GM12878 (cell line): ENCODE measurements around the gene AMELX. TPM values are rescaled to one million over a fixed set of nuclear protein-coding genes. Genes with fewer than 3 reads are reported as not detected.

Experiments used
- ATAC-seq: fragments of 200-7000 bp; cut with Tn5 transposase; 3 replicates; pipeline ENCODE4 v1.9.1; 2020; ENCODE audit warnings: mild to moderate bottlenecking, moderate library complexity
- BruUV-seq: library from RNA; stranded (reverse); fragments of 400-500 nt; replicated peaks from 2 replicates; lab custom pipeline; 2021; lab: Mats Ljungman, UMichigan
- CTCF ChIA-PET: fragments of 300-600 bp; sonication (Branson Sonifier 250); formaldehyde crosslinking; extraction: SDS; loops from one replicate; lab custom pipeline; 2021; ENCODE audit warnings: inconsistent platforms; lab: Yijun Ruan, JAX
- POLR2A ChIA-PET: fragments of 350-600 bp; formaldehyde crosslinking; extraction: SDS; loops from one replicate; lab custom pipeline; 2021; ENCODE audit warnings: inconsistent platforms; lab: Charles Lee
- RAD21 ChIA-PET: fragments of 300-600 bp; sonication (Branson Sonifier 250); formaldehyde crosslinking; loops from one replicate; lab custom pipeline; 2023; ENCODE audit warnings: antibody characterized with exemption; ENCODE audit not compliant: unreplicated experiment; lab: Charles Lee
- SMC1A ChIA-PET: fragments of 300-600 bp; sonication (Branson Sonifier 250); formaldehyde crosslinking; loops from one replicate; lab custom pipeline; 2023; ENCODE audit not compliant: unreplicated experiment, uncharacterized antibody; lab: Charles Lee
- DNase-seq: peaks from one replicate; pipeline ENCODE4 v3.0.0-alpha.2; 2011; ENCODE audit warnings: low read depth, low spot score
- FAIRE-seq: peaks from 3 replicates; lab custom pipeline; 2011; peaks lifted over from hg19 to GRCh38; lab: Jason Lieb, UNC
- H2AFZ ChIP-seq: 2 replicates; pipeline ENCODE4 v1.6.0; 2011; ENCODE audit warnings: low read depth, low read length, control low read depth; ENCODE audit not compliant: control insufficient read depth
- H3K27ac ChIP-seq: 2 replicates; pipeline ENCODE4 v1.5.1; 2011; ENCODE audit warnings: control low read depth; ENCODE audit not compliant: control insufficient read depth, insufficient read depth
- H3K27me3 ChIP-seq, 2 experiments: replicated peaks in 1 of 2; 2 replicates each; pipeline versions ENCODE4 v1.6.0 to v1.6.1; 2011; ENCODE audit warnings: low read length in 1 of 2; ENCODE audit not compliant: control insufficient read depth in 2 of 2, insufficient read depth in 2 of 2
- H3K36me3 ChIP-seq, 2 experiments: 2 replicates each; pipeline ENCODE4 v1.5.1; 2011; ENCODE audit warnings: low read length in 1 of 2; ENCODE audit not compliant: control insufficient read depth in 2 of 2, insufficient read depth in 2 of 2
- H3K4me1 ChIP-seq: 2 replicates; pipeline ENCODE4 v1.6.1; 2011; ENCODE audit warnings: mild to moderate bottlenecking, low read length, moderate library complexity, mixed read lengths; ENCODE audit not compliant: control insufficient read depth, insufficient read depth
- H3K4me2 ChIP-seq: 2 replicates; pipeline ENCODE4 v1.6.0; 2011; ENCODE audit warnings: control low read depth; ENCODE audit not compliant: control insufficient read depth, insufficient read depth
- H3K4me3 ChIP-seq: fragments of 200-600 bp; sonication (generic); 2 replicates; pipeline ENCODE4 v1.5.1; 2016
- H3K79me2 ChIP-seq: 2 replicates; pipeline ENCODE4 v1.6.0; 2011; ENCODE audit warnings: low read length; ENCODE audit not compliant: control insufficient read depth, insufficient read depth
- H3K9ac ChIP-seq: 2 replicates; pipeline ENCODE4 v1.8.0; 2011; ENCODE audit warnings: low read length, control low read depth, mixed read lengths; ENCODE audit not compliant: control insufficient read depth, insufficient read depth
- H3K9me3 ChIP-seq: replicated peaks from 3 replicates; pipeline ENCODE4 v1.5.1; 2011; ENCODE audit warnings: mild to moderate bottlenecking, low read length; ENCODE audit not compliant: control insufficient read depth, insufficient read depth
- H4K20me1 ChIP-seq: 2 replicates; pipeline ENCODE4 v1.6.0; 2011; ENCODE audit not compliant: control insufficient read depth, insufficient read depth
- CEBPB ChIP-seq, 2 experiments: fragments of 150-350 bp in 1 of 2; IDR thresholded peaks; 2 replicates each; pipeline ENCODE4 v1.6.1; 2012 to 2014; ENCODE audit warnings: low read depth in 2 of 2, low read length in 2 of 2, borderline replicate concordance in 1 of 2, inconsistent platforms in 1 of 2
- CHD2 ChIP-seq: IDR thresholded peaks from 2 replicates; pipeline ENCODE4 v1.6.1; 2011; ENCODE audit warnings: low read depth, low read length, improper control_type of control experiment, borderline replicate concordance
- EP300 ChIP-seq, 2 experiments: fragments of 150-350 bp in 1 of 2; IDR thresholded peaks; 2 replicates each; pipeline ENCODE4 v1.6.1; 2011 to 2012; ENCODE audit warnings: low read depth in 2 of 2, low read length in 2 of 2, borderline replicate concordance in 1 of 2, improper control_type of control experiment in 1 of 2, inconsistent platforms in 1 of 2; ENCODE audit not compliant: control insufficient read depth in 1 of 2
- ETV6 ChIP-seq, 2 experiments: fragments of 450-650 bp in 1 of 2; IDR thresholded peaks in 1 of 2; conservative IDR thresholded peaks in 1 of 2; 2 replicates each; pipeline ENCODE4 v1.6.1; 2014; ENCODE audit warnings: antibody characterized with exemption in 1 of 2, borderline replicate concordance in 1 of 2, low read depth in 1 of 2, mild to moderate bottlenecking in 1 of 2, moderate library complexity in 1 of 2
- IKZF1 ChIP-seq: fragments of 450-650 bp; conservative IDR thresholded peaks from 2 replicates; pipeline ENCODE4 v1.6.1; 2017; ENCODE audit warnings: antibody characterized with exemption, mild to moderate bottlenecking
- IRF4 ChIP-seq: IDR thresholded peaks from 2 replicates; pipeline ENCODE4 v1.6.1; 2011; ENCODE audit warnings: low read depth, low read length
- LARP7 ChIP-seq: fragments of 450-650 bp; IDR thresholded peaks from 2 replicates; pipeline ENCODE4 v1.6.1; 2017; ENCODE audit warnings: mild to moderate bottlenecking
- MTA2 ChIP-seq: fragments of 450-650 bp; IDR thresholded peaks from 2 replicates; pipeline ENCODE4 v1.6.1; 2016; ENCODE audit warnings: low read depth, mild to moderate bottlenecking, moderate library complexity
- MXI1 ChIP-seq: fragments of 150-350 bp; IDR thresholded peaks from 2 replicates; pipeline ENCODE4 v1.6.1; 2011; ENCODE audit warnings: low read depth, mild to moderate bottlenecking, inconsistent platforms, low read length, improper control_type of control experiment
- NR2C2 ChIP-seq: IDR thresholded peaks from 2 replicates; pipeline ENCODE4 v1.6.1; 2011; ENCODE audit warnings: borderline replicate concordance, low read depth; ENCODE audit not compliant: control insufficient read depth, insufficient read length
- PKNOX1 ChIP-seq: fragments of 450-650 bp; IDR thresholded peaks from 2 replicates; pipeline ENCODE4 v1.6.1; 2016; ENCODE audit warnings: mild to moderate bottlenecking
- SIN3A ChIP-seq: IDR thresholded peaks from 2 replicates; pipeline ENCODE4 v1.6.1; 2012; ENCODE audit warnings: low read depth, low read length, improper control_type of control experiment
- SMAD1 ChIP-seq: fragments of 450-650 bp; IDR thresholded peaks from 2 replicates; pipeline ENCODE4 v1.6.1; 2018; ENCODE audit warnings: mild to moderate bottlenecking, low read depth; ENCODE audit not compliant: partially characterized antibody
- SREBF2 ChIP-seq: IDR thresholded peaks from 2 replicates; pipeline ENCODE4 v1.6.1; 2012; ENCODE audit warnings: mild to moderate bottlenecking, low read length
- STAT1 ChIP-seq: fragments of 450-650 bp; conservative IDR thresholded peaks from 2 replicates; pipeline ENCODE4 v1.6.1; 2014; ENCODE audit warnings: antibody characterized with exemption, mild to moderate bottlenecking
- STAT3 ChIP-seq: IDR thresholded peaks from 2 replicates; pipeline ENCODE4 v1.6.1; 2011; ENCODE audit warnings: low read depth, low read length, improper control_type of control experiment
- WGBS: methylation state at CpG from one replicate; pipeline ENCODE4 v1.1.6; 2016; ENCODE audit warnings: low lambda C conversion rate; ENCODE audit not compliant: insufficient replicate concordance, insufficient coverage; ENCODE audit errors: missing lambda C conversion rate; 5-methylcytosine and 5-hydroxymethylcytosine counted together
- in situ Hi-C: fragments of 300-500 bp; cut with MboI; formaldehyde crosslinking; loops from 9 replicates; pipeline ENCODE4 v1.14.3; 2018; ENCODE audit warnings: mixed read lengths
- intact Hi-C: fragments of 100-400 bp; cut with micrococcal nuclease; formaldehyde crosslinking; loops from one replicate; pipeline ENCODE4 v1.14.2; 2022; ENCODE audit not compliant: unreplicated experiment
- polyA plus RNA-seq, 11 experiments: library from polyadenylated mRNA; depleted of rRNA in 4 of 11; unstranded in 6 of 11; stranded (reverse) in 5 of 11; fragments of >200 nt; fragmentation: Nextera tagmentation in 4 of 11; fragmentation: Illumina TruSeq in 1 of 11; extraction: Ambion mirVana in 4 of 11; extraction: Trizol in 1 of 11; gene quantifications; 1 replicate in 1 of 11; 2 replicates in 10 of 11; pipeline versions ENCODE4 v1.2.1 to v1.2.3, GENCODE V29; 2011 to 2016; ENCODE audit warnings: inconsistent platforms in 2 of 11, missing spikeins in 2 of 11, low read depth in 1 of 11
- total RNA-seq, 4 experiments: library from RNA; depleted of rRNA in 3 of 4; stranded (reverse); fragments of >200 nt in 3 of 4; fragmentation: Illumina TruSeq in 1 of 4; extraction: Trizol in 1 of 4; gene quantifications; 2 replicates each; pipeline versions ENCODE4 v1.2.1 to v1.2.3, GENCODE V29; 2013 to 2021

The AMELX gene
- total and polyA plus RNA-seq, 10 of the 15 experiments (the other 5 are each of a cell fraction or from before 2014, with no cell fraction given) = not detected

- TF ChIP-seq MTA2 (no peak), CEBPB (IDR thresholded peaks at IDR 0.05; ENCODE audit: borderline replicate concordance in 1 of 2, low read depth in 2 of 2, low read length in 2 of 2) (no peak), NR2C2 (no peak), IKZF1 (no peak)
These were observed 35.8 kb downstream of the AMELX start (continued) for GRCh38 chrX:11329021-11329420.

GRCh38 chrX:11331788-11332187 lies 38.6 kb downstream of the AMELX start:
- Histone ChIP-seq H3K36me3 (no peaks in the 10 kb centered on the region), H3K4me2 (no peak overlapping the region), H3K9ac (no peak overlapping the region), H3K4me3 (no peak overlapping the region), H3K9me3 (no peaks in the 10 kb centered on the region), H3K79me2 (no peaks in the 10 kb centered on the region), H4K20me1 (no peaks in the 10 kb centered on the region), H2AFZ (no peak overlapping the region), H3K27me3 (no peaks in the 10 kb centered on the region), H3K27ac (no peak overlapping the region), H3K4me1 (no peaks in the 10 kb centered on the region)
- FAIRE-seq = no peak
- intact Hi-C loops = no loop called here
- ATAC-seq = no peak
- in situ Hi-C loops = no loop called here
- ChIA-PET RAD21 (no interaction called here), POLR2A (no interaction called here), SMC1A (no interaction called here), CTCF (no interaction called here)
- whole genome bisulfite sequencing = 44% methylated on average over 2 of the region's 2 CpGs
- no peak for DNase-seq
- BruUV-seq = no TSS peak
- no peak for TF ChIP-seq IRF4
- TF ChIP-seq STAT3 = no peak
- no peak for TF ChIP-seq ETV6 (conservative IDR thresholded peaks at IDR 0.05 in 1 of 2, IDR thresholded peaks at IDR 0.05 in 1 of 2; ENCODE audit: borderline replicate concordance in 1 of 2, low read depth in 1 of 2)
- no peak for TF ChIP-seq MXI1
- no peak for TF ChIP-seq CHD2
- TF ChIP-seq SMAD1 = no peak
- no peak for TF ChIP-seq PKNOX1
- no peak for TF ChIP-seq LARP7
- TF ChIP-seq SIN3A = no peak
- no peak for TF ChIP-seq EP300 (IDR thresholded peaks at IDR 0.05; ENCODE audit: borderline replicate concordance in 1 of 2, control insufficient read depth in 1 of 2, low read depth in 2 of 2, low read length in 2 of 2)
- no peak for TF ChIP-seq SREBF2
- TF ChIP-seq STAT1 = no peak
